ENCODE results near the gene CTBP2.

DNA sequence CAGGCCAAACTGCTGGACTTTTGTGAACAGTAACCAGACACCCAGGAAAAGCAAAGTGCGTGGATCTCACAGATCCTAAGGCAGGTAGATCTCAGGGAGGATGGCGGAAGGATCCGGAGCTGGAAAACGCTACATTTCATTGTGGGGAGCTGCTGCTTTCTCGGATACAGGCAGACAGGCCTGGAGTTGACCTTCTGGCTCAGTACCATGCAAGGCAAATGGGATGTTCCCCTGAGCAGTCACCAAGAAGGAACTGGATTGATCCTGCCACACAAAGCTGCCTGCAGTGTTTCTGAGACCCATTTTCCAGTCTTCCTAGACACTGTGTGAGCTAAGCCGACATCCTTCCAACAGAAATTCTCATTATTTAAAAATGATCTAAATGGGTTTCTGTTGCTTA lies 152.9 kb downstream of the CTBP2 start:
- TF ChIP-seq EZH2 (optimal IDR thresholded peaks at IDR 0.05; ENCODE audit: low read depth, low read length) (no peak), EZH2phosphoT487 (IDR thresholded peaks at IDR 0.05; ENCODE audit: low read length) (no peak)
- TF ChIP-seq, protein P1, sequence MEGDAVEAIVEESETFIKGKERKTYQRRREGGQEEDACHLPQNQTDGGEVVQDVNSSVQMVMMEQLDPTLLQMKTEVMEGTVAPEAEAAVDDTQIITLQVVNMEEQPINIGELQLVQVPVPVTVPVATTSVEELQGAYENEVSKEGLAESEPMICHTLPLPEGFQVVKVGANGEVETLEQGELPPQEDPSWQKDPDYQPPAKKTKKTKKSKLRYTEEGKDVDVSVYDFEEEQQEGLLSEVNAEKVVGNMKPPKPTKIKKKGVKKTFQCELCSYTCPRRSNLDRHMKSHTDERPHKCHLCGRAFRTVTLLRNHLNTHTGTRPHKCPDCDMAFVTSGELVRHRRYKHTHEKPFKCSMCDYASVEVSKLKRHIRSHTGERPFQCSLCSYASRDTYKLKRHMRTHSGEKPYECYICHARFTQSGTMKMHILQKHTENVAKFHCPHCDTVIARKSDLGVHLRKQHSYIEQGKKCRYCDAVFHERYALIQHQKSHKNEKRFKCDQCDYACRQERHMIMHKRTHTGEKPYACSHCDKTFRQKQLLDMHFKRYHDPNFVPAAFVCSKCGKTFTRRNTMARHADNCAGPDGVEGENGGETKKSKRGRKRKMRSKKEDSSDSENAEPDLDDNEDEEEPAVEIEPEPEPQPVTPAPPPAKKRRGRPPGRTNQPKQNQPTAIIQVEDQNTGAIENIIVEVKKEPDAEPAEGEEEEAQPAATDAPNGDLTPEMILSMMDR (IDR thresholded peaks at IDR 0.05; ENCODE audit: low read length) = no peak

Measured in MM.1S (cell line).